Upper lobe of right lung (tissue), 1 donor: ENCODE results near the gene FSTL5. TPM values are rescaled to one million over a fixed set of nuclear protein-coding genes. Genes with fewer than 3 reads are reported as not detected.

Experiments
- ATAC-seq: fragments of 200-7000 bp; cut with Tn5 transposase; one replicate; pipeline ENCODE4 v1.9.1; 2020; ENCODE audit warnings: mild to moderate bottlenecking, moderate library complexity
- DNase-seq: peaks from one replicate; pipeline ENCODE4 v3.0.0-alpha.2; 2020
- H3K27ac ChIP-seq: fragments of 200-600 bp; one replicate; pipeline ENCODE4 v1.8.0; 2022
- H3K27me3 ChIP-seq: fragments of 200-600 bp; one replicate; pipeline ENCODE4 v1.8.0; 2022; ENCODE audit warnings: mild to moderate bottlenecking
- H3K36me3 ChIP-seq: fragments of 200-600 bp; one replicate; pipeline ENCODE4 v1.8.0; 2022
- H3K4me1 ChIP-seq: fragments of 200-600 bp; one replicate; pipeline ENCODE4 v1.8.0; 2022
- H3K4me3 ChIP-seq: fragments of 200-600 bp; one replicate; pipeline ENCODE4 v1.8.0; 2022; ENCODE audit warnings: mild to moderate bottlenecking
- H3K9me3 ChIP-seq: fragments of 200-600 bp; one replicate; pipeline ENCODE4 v1.8.0; 2022
- intact Hi-C: fragments of 100-400 bp; cut with DNase I; formaldehyde crosslinking; loops from one replicate; pipeline ENCODE4 v1.11.0; 2022
- total RNA-seq: library from RNA; stranded (reverse); fragmentation: NEBNext Ultra II Directional; extraction: Animal tissue kit (Norgen Biotek cat#: 25700); gene quantifications from one replicate; pipeline ENCODE4 v1.2.1, GENCODE V29; 2021
- TF ChIP-seq, protein P1 (sequence below): fragments of 200-600 bp; IDR thresholded peaks from one replicate; pipeline ENCODE4 v1.8.0; 2022; ENCODE audit warnings: antibody characterized with exemption
- donor health status: DM: no; HTN: yes; CAD: no; lungs with severe emphysema.

The FSTL5 gene
- total RNA-seq, 1 donor from 2014 or later = 0.12 TPM

DNA sequence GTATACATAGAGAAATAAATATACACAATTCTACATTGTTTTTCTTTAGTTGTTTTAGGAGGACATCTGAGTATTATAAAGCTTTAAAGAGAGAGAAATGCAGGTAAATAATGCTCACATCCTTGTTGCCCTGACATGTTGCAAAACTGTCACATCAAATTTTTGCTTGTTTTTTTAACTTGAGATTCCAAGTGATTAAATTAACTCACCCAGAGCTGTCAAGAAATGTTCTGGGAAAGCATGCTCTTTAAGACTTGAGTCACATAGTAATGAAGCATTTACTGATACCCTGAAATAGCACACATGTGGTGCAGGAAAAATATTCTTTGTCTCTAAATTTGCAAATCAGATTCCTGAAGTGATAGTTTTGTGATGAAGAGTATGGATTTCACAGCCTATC lies 665.6 kb downstream of the FSTL5 start:
- Histone ChIP-seq H3K4me1 (no peaks in the 10 kb centered on the region), H3K27ac (no peak overlapping the region), H3K9me3 (no peaks in the 10 kb centered on the region), H3K4me3 (no peak overlapping the region), H3K36me3 (no peaks in the 10 kb centered on the region), H3K27me3 (no peaks in the 10 kb centered on the region)
- ATAC-seq (no peak), DNase-seq (no peak)
- TF ChIP-seq, protein P1, sequence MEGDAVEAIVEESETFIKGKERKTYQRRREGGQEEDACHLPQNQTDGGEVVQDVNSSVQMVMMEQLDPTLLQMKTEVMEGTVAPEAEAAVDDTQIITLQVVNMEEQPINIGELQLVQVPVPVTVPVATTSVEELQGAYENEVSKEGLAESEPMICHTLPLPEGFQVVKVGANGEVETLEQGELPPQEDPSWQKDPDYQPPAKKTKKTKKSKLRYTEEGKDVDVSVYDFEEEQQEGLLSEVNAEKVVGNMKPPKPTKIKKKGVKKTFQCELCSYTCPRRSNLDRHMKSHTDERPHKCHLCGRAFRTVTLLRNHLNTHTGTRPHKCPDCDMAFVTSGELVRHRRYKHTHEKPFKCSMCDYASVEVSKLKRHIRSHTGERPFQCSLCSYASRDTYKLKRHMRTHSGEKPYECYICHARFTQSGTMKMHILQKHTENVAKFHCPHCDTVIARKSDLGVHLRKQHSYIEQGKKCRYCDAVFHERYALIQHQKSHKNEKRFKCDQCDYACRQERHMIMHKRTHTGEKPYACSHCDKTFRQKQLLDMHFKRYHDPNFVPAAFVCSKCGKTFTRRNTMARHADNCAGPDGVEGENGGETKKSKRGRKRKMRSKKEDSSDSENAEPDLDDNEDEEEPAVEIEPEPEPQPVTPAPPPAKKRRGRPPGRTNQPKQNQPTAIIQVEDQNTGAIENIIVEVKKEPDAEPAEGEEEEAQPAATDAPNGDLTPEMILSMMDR = no peak
- intact Hi-C loops = no loop called here

DNA sequence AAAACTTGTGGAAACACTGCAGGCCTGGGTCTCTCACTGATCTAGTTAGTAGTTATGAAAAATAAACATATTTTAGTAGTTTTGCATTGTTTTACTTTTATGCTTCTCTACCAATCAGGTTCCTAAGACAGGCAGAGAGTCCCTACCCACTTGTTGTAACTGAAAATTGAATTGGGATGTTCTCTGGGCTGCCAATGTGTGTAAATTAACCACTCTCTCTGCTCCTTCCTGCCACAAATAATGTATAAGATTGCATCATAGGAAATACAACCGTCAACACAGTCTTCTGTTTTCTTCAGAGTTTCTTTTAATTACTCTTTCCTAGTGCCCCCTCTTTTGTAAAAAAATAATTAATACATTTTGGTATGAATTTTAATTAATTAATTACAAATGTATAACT lies 677.3 kb downstream of the FSTL5 start:
- H3K27ac ChIP-seq = no peak overlapping the region
- intact Hi-C loops = no loop called here
- TF ChIP-seq, protein P1 = no peak
- H3K4me3 ChIP-seq = no peak overlapping the region
- no peaks in the 10 kb centered on the region for H3K4me1 ChIP-seq
- H3K9me3 ChIP-seq = no peaks in the 10 kb centered on the region
- DNase-seq (no peak), ATAC-seq (no peak)
- H3K27me3 ChIP-seq = no peaks in the 10 kb centered on the region
- no peaks in the 10 kb centered on the region for H3K36me3 ChIP-seq

DNA sequence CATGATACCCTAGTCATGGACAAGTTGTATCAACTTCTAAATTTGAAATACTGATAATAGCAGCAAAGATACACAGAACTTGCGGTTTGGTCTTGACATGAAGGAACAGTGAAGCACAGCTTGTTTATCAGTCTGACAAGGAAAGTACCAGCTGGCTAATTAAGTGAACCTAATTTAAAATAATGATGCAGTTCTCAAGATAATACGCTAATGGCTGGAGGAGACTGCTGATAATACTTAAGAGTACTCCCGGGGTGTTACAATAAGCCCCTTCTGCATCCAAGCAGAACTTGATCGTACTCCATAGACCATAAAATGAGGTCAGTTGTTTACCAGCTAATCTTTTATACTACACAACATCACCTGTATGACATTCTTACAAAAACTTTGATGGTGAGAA lies 697.5 kb downstream of the FSTL5 start:
- no peak overlapping the region for H3K27ac ChIP-seq
- intact Hi-C loops = no loop called here
- DNase-seq (no peak), ATAC-seq (no peak)
- H3K27me3 ChIP-seq = no peaks in the 10 kb centered on the region
- H3K4me3 ChIP-seq = no peak overlapping the region
- no peaks in the 10 kb centered on the region for H3K4me1 ChIP-seq
- H3K36me3 ChIP-seq = no peaks in the 10 kb centered on the region
- H3K9me3 ChIP-seq = no peaks in the 10 kb centered on the region
- TF ChIP-seq, protein P1 = no peak

DNA sequence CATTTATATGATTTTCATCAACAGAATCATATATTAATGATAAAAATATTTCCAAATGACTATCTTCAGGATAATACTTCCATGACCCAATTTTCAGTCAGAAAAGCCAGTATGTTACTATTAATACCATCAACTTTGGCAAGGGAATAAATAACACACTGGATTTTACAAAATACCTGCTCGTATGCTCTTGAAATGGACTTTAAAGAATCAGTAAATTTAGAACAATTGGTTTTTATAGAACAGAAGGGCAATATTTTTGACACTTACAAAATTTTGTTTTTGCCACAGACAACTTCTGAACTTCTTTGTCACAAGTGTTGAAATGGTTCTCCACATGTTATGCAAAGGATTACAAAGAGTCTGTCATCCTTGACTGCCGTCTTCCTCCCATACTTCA lies 700.4 kb downstream of the FSTL5 start:
- Histone ChIP-seq H3K27ac (no peak overlapping the region), H3K4me3 (no peak overlapping the region), H3K9me3 (no peaks in the 10 kb centered on the region), H3K36me3 (no peaks in the 10 kb centered on the region), H3K4me1 (no peaks in the 10 kb centered on the region), H3K27me3 (no peaks in the 10 kb centered on the region)
- TF ChIP-seq, protein P1 = no peak
- intact Hi-C loops = no loop called here
- DNase-seq = no peak
- ATAC-seq = no peak

DNA sequence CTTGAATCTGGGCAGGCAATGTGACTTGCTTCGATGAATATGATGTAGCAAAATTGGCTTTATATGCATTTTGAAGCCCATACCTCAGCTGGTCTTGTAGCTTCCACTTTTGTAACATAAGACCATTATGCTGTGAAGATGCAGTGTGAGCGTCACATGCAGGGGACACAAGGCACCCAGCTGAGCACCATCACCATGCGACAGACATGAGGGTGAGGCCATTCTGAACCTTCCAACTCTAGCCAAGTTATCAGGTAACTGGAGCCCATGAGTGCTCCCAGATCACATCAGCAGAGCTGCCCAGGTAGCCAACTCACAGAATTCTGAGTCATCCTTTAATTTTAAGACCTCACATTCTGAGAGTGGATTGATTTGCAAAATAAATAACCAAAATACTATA lies 705.9 kb downstream of the FSTL5 start:
- Histone ChIP-seq H3K27ac (no peak overlapping the region), H3K4me3 (no peak overlapping the region), H3K27me3 (no peaks in the 10 kb centered on the region), H3K36me3 (no peaks in the 10 kb centered on the region), H3K4me1 (no peaks in the 10 kb centered on the region), H3K9me3 (no peaks in the 10 kb centered on the region)
- intact Hi-C loops = no loop called here
- ATAC-seq (no peak), DNase-seq (no peak)
- TF ChIP-seq, protein P1 = no peak

DNA sequence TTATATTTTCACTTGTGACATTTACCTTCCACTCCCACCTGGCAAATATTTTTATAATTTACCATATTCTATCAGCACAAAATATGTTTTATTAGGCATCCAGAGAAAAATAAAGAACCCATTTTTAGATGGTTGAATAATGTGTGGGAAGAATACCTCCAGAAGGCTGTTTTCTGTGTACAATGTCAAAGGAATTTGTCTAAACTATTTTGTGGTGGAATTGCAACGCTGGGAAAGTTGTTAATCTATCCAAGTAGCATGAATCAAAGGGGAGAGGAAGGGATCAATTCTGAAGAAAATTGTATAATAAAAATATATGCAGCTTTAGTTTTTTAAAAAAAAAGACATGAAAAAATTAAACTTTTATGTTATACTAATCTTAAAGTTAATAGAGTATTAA lies 706.5 kb downstream of the FSTL5 start:
- H3K36me3 ChIP-seq = no peaks in the 10 kb centered on the region

More for the DNA sequence above, 706.5 kb downstream of the FSTL5 start:
- no peaks in the 10 kb centered on the region for H3K27me3 ChIP-seq
- no peak overlapping the region for H3K4me3 ChIP-seq
- TF ChIP-seq, protein P1 = no peak
- H3K9me3 ChIP-seq = no peaks in the 10 kb centered on the region
- H3K27ac ChIP-seq = no peak overlapping the region
- no peaks in the 10 kb centered on the region for H3K4me1 ChIP-seq
- DNase-seq (no peak), ATAC-seq (no peak)
- intact Hi-C loops = no loop called here
